WERI-Rb-1 (cell line): ENCODE data around the gene CRELD1.

ENCODE experiments used
- DNase-seq: peaks from one replicate; pipeline ENCODE4 v3.0.0-alpha.2; 2020
- H3K27ac ChIP-seq: fragments of 250-450 bp; sonication (Bioruptor Pico); 2 replicates; pipeline ENCODE4 v1.5.1; 2020; ENCODE audit warnings: mild to moderate bottlenecking, moderate library complexity
- H3K27me3 ChIP-seq: fragments of 250-450 bp; sonication (Bioruptor Pico); 2 replicates; pipeline ENCODE4 v1.5.1; 2021; ENCODE audit warnings: mild to moderate bottlenecking, low read depth, moderate library complexity; ENCODE audit not compliant: insufficient read depth, severe bottlenecking
- H3K36me3 ChIP-seq: fragments of 250-450 bp; sonication (Bioruptor Pico); 2 replicates; pipeline ENCODE4 v1.5.1; 2020; ENCODE audit warnings: mild to moderate bottlenecking, moderate library complexity
- H3K4me3 ChIP-seq: 2 replicates; pipeline ENCODE4 v1.5.1; 2011; ENCODE audit warnings: low read depth, mild to moderate bottlenecking, control low read depth, low read length
- H3K9me3 ChIP-seq: fragments of 250-450 bp; sonication (Bioruptor Pico); 2 replicates; pipeline ENCODE4 v1.5.1; 2021; ENCODE audit warnings: mild to moderate bottlenecking, moderate library complexity; ENCODE audit not compliant: severe bottlenecking
- TF ChIP-seq, protein P1 (sequence below): IDR thresholded peaks from 2 replicates; pipeline ENCODE4 v1.5.1; 2011; ENCODE audit warnings: low read depth, mild to moderate bottlenecking, control low read depth, inconsistent platforms, low read length

CRELD1 gene

DNA sequence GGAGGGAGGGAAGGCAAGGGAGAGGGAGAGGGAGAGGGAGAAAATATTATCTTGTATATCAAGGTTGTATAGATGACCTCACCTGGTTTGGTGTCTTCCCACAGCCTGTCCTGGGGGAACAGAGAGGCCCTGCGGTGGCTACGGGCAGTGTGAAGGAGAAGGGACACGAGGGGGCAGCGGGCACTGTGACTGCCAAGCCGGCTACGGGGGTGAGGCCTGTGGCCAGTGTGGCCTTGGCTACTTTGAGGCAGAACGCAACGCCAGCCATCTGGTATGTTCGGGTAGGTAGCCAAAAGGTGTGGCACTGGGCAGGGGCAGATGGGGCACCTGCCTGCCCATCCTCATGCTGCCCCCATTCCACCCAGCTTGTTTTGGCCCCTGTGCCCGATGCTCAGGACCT is 7.1 kb downstream of the CRELD1 start:
- Histone ChIP-seq H3K4me3 (no peak overlapping the region), H3K36me3 (peaks cover 9% of the 10 kb centered on the region), H3K9me3 (no peaks in the 10 kb centered on the region), H3K27me3 (no peaks in the 10 kb centered on the region), H3K27ac (no peak overlapping the region)
- no peak for DNase-seq
- TF ChIP-seq, protein P1, sequence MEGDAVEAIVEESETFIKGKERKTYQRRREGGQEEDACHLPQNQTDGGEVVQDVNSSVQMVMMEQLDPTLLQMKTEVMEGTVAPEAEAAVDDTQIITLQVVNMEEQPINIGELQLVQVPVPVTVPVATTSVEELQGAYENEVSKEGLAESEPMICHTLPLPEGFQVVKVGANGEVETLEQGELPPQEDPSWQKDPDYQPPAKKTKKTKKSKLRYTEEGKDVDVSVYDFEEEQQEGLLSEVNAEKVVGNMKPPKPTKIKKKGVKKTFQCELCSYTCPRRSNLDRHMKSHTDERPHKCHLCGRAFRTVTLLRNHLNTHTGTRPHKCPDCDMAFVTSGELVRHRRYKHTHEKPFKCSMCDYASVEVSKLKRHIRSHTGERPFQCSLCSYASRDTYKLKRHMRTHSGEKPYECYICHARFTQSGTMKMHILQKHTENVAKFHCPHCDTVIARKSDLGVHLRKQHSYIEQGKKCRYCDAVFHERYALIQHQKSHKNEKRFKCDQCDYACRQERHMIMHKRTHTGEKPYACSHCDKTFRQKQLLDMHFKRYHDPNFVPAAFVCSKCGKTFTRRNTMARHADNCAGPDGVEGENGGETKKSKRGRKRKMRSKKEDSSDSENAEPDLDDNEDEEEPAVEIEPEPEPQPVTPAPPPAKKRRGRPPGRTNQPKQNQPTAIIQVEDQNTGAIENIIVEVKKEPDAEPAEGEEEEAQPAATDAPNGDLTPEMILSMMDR = no peak

DNA sequence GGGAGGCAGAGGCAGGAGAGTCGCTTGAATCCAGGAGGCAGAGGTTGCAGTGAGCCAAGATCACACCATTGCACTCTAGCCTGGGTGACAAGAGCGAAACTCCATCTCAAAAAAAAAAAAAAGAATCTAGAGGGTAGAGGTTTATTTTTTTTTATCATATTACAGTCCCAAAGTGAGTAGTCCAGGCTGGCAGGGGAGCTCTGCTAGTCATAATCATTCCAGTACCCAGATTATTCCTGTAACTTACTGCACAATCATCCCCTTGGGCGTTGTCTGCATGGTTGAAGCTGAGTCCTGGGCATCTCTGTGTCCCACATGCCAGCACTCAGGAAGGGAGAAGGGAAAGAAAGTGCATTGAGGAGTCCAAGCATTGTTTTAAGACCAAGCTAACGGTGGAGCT is 8.5 kb downstream of the CRELD1 start:
- H3K4me3 ChIP-seq = no peak overlapping the region
- DNase-seq = no peak
- H3K27me3 ChIP-seq = no peaks in the 10 kb centered on the region
- H3K9me3 ChIP-seq = no peaks in the 10 kb centered on the region
- TF ChIP-seq, protein P1 = no peak
- peaks cover 9% of the 10 kb centered on the region for H3K36me3 ChIP-seq
- no peak overlapping the region for H3K27ac ChIP-seq

DNA sequence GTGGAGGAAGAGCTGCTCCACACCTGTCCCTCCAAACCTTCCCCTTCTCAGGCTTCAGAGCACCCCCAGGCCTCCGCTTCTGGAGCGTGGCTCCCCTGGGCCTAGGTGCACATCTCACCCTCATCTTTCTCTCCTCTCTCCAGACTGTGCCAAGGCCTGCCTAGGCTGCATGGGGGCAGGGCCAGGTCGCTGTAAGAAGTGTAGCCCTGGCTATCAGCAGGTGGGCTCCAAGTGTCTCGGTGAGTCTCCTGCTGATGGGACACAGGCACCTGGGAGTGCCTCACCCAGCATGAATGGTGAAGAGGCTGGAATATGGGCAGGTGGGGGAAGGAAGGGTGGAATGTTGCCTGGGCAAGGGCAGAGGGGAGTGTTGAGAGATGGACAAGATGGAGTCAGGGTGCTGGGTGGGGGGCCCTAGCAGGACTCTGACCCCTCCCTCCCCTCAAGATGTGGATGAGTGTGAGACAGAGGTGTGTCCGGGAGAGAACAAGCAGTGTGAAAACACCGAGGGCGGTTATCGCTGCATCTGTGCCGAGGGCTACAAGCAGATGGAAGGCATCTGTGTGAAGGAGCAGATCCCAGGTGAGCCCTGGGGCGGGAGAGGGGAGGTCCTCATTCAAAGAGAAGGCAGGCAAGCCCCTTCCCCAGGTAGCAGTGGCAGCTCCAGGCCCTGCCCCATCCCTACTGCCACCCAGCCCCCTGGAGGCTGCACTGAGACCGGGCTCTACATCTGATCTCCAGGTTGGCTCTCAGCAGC is 9.5 kb downstream of the CRELD1 start:
- Histone ChIP-seq H3K4me3 (no peak overlapping the region), H3K27ac (no peak overlapping the region), H3K36me3 (peaks cover 9% of the 10 kb centered on the region), H3K27me3 (no peaks in the 10 kb centered on the region), H3K9me3 (no peaks in the 10 kb centered on the region)
- TF ChIP-seq, protein P1 = no peak
- no peak for DNase-seq

DNA sequence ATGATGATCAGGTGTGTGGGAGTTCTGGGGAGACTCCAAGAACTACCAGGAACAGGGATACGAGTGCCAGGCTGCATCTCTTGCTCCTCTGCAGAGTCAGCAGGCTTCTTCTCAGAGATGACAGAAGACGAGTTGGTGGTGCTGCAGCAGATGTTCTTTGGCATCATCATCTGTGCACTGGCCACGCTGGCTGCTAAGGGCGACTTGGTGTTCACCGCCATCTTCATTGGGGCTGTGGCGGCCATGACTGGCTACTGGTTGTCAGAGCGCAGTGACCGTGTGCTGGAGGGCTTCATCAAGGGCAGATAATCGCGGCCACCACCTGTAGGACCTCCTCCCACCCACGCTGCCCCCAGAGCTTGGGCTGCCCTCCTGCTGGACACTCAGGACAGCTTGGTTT is 10.6 kb downstream of the CRELD1 start:
- Histone ChIP-seq H3K27ac (no peak overlapping the region), H3K4me3 (no peak overlapping the region), H3K36me3 (peaks cover 12% of the 10 kb centered on the region), H3K9me3 (no peaks in the 10 kb centered on the region), H3K27me3 (no peaks in the 10 kb centered on the region)
- TF ChIP-seq, protein P1 = no peak
- DNase-seq = no peak

DNA sequence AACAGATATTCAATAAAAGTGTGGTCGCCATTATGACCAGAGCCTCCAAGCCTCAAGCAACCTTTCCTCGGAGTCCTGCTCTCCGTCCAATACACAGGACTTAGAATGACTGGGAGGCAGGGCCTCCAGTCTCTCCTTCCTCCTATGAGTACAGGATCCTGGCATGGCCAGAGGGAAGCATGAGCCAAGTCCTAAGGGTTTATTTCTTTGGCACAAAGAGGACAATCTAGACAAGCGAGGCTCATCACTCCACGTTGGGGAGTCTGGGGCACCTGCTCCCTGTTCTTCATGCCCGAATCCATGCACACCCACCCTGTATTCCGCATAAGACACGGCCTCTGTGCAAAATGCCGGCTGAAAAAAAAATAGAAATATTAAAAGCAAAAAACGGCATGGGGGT is 11.7 kb downstream of the CRELD1 start:
- H3K27me3 ChIP-seq = no peaks in the 10 kb centered on the region
- no peak overlapping the region for H3K27ac ChIP-seq
- H3K36me3 ChIP-seq = peaks cover 12% of the 10 kb centered on the region
- H3K4me3 ChIP-seq = no peak overlapping the region
- H3K9me3 ChIP-seq = no peaks in the 10 kb centered on the region
- no peak for DNase-seq
- TF ChIP-seq, protein P1 = no peak
